Activated CD8-positive, alpha-beta memory T cell treated with anti-CD3 and anti-CD28 coated beads for 4 hours (primary cell): ENCODE data around the gene GCKR.

ENCODE experiments used
- DNase-seq, 2 donors: peaks; one replicate each; pipeline ENCODE4 v3.0.0-alpha.2; 2020; ENCODE audit warnings: low read depth in 2 of 2

GCKR gene

GRCh38 chr2:27496357-27497287, at the start of gene GCKR:
Gene GCKR, plus strand, starts transcription at chr2:27496839. Its CDS starts 66 bp downstream, at chr2:27496905.
- DNase-seq, result no peak

GRCh38 chr2:27448381-27448780, 48.3 kb upstream of the GCKR start:
- DNase-seq, result no peak

DNA sequence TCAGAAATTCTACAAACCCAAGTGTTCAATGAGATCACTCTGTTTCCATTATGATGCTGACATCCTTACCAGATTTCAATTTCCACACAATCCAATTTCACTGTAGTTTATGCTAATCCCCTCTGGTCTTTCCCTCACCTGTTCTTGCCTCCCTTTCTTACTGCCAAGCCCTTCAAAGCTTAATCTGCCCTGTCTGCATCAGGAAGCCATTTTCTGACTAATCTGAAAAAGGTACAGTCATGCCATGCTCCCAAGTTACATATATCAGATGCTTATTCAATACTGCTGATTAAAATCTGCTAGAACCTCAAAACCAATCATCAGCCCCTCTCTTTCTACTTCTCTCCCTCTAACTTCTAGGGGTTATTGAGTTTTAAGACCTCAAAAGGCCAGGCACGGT, 45.5 kb upstream of the GCKR start:
- DNase-seq, result no peak

- no peak for DNase-seq
Observed at GRCh38 chr2:27453968-27454367, 42.7 kb upstream of the GCKR start.

DNA sequence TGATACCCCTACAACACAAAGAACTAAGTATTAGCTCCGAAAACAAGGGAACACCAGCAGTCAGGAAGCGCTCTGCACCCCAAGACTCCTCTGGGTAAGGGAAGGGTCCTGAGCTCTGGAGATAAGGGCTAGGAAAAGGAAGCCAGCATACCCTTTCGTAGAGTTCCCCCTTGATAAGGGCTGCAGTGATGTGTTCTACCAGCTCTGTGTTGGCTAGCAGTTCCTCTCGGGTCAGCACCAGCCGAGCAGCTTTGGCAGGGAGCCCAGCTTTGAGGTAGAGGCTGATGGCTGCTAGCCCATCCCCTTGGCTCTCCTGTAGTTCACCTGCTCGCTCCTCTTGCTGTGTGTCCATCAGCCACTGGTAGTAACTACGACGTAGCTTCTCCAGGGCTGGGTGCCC, 35.5 kb upstream of the GCKR start:
- no peak for DNase-seq

DNA sequence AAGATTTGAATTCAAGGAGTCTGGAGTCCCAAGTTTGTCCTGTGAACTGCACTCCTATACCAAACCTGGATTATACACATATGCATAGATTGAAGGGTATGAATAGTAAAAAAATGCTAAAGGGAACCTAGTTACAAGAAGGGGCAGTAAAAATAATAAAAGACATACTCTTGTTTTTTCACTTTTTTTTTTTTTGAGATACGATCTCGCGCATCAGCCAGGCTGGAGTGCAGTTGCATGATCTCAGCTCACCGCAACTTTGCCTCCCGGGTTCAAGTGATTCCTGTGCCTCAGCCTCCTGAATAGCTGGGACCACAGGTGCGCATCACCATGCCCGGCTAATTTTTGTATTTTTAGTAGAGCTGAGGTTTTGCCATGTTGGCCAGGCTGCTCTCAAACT, 32.2 kb upstream of the GCKR start:
- no peak for DNase-seq

GRCh38 chr2:27471961-27472360, 24.7 kb upstream of the GCKR start:
- DNase-seq, result no peak

GRCh38 chr2:27485496-27485895, 11.1 kb upstream of the GCKR start:
- DNase-seq, result no peak

GRCh38 chr2:27489118-27489497, 7.5 kb upstream of the GCKR start:
- no peak for DNase-seq

- DNase-seq, result peak; percentile 96 to 99
Observed at GRCh38 chr2:27489498-27490397, 6.9 kb upstream of the GCKR start, which contains the start of gene IFT172. Gene IFT172, minus strand, starts transcription at chr2:27489743. Its CDS starts 90 bp downstream, at chr2:27489653.

DNA sequence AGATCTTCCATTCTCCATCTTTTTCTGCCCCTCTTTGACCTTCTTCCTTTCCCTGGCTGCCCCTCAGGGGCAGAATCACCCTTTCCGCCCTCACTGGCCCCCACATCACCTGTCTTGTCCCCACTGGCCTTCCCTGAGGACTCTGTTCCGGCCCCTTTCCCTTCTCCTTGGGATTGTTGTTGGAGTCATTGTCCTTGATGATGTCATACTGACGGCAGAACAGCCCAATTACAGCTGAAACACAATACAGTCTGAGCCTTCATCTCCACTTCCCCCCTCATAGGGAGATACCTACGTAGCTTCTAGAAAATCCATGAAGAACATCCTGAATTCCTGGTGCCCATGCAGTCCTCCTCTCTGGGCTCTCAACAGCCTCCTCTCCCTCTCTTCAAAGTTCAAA, 4.1 kb upstream of the GCKR start:
- DNase-seq, result no peak

GRCh38 chr2:27493948-27494283, 2.7 kb upstream of the GCKR start:
- DNase-seq, result no peak

DNA sequence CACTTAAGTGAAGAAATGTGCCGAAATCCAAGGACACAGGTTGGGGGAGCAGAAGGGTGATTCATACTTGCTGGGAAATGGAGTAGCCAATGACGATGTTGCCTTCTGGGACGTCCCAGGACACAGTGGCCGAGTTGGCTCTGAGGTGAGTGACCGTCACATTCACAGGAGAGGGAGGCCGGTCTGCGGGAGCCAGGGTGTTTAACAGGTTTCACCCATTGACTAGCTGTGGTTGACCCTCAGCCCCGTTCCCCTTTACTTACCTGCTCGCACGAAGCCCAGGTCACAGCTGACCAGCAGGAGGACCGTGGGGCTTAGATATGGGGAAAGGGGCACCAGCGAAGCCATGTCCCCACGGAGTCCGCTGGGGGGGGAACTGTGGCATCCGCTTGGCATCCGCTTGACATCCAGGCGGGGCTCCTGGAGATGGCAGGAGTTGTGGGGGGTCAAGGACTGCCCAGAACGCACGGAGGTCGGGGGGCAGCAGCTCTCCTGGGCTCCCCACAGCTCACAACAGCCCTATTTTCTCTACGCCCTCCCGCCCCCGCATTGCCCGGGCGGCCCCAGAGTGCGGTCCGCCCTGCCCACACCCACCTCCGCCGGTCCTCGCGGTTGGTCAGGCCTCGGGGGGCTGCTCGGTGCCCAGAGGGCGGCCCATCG, 2.2 kb upstream of the GCKR start:
- no peak for DNase-seq

GRCh38 chr2:27494944-27495554, 1.6 kb upstream of the GCKR start, which contains the start of gene FNDC4:
Gene FNDC4, minus strand, starts transcription at chr2:27495200. Its CDS starts 521 bp downstream, at chr2:27494679.
- DNase-seq, result no peak

- DNase-seq, result no peak
Observed at GRCh38 chr2:27495840-27496356, 741 bp upstream of the GCKR start.

GRCh38 chr2:27497288-27497627, 619 bp downstream of the GCKR start:
- DNase-seq, result no peak

DNA sequence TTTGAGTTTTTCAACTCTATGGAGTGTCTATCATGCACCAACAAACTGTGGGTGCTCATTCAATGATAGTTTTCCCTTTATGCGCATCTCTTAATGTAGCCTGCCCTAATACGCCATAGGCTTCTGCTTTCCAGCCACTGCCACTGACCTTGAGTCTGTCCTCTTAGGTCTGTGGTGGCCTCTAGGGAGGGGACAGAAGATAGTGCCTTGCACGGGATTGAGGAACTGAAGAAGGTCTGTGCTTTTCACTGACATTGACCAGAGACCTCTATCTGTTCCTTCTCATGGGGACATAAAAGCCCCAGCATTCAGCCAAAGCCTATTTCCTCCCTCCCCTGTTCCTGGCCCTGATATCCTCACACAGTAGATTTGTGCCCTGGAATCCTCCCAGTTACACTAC, 2.3 kb downstream of the GCKR start:
- no peak for DNase-seq

GRCh38 chr2:27501042-27501441, 4.4 kb downstream of the GCKR start:
- no peak for DNase-seq

DNA sequence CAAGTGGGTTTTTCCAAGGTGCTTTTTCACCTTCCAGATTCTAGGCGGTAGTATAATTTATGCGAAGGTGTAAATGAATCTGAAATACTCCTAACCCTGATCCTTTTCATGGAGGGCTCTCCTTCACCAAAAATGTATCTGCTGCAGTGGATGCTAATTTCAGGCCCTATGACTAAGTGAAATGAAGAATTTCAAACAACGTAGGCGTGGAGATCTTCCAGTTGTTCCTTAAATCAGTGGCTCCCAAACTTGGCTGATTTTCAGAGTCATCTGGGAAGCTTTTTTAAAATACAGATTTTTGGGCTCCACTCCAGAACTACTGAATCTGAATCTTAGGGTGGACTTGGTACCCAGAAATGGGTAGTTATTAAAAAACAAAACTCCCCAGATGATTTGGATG, 5.5 kb downstream of the GCKR start:
- no peak for DNase-seq

DNA sequence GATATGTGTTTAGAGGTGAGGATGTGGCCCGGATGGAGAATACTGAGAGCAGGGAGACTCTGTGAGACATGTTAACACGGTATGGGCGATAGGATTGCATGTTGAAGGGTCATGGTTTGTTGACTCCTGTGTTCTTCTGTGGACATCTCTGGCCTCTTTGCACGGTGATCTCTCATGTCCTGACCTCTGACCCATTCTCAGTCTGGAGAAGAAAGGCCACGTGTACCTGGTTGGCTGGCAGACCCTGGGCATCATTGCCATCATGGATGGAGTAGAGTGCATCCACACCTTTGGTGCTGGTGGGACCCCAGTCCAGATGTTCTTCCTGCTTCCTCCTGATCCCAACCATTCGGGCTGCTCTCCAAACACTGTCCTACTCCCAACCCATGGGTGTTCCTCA, 9.9 kb downstream of the GCKR start:
- no peak for DNase-seq

DNA sequence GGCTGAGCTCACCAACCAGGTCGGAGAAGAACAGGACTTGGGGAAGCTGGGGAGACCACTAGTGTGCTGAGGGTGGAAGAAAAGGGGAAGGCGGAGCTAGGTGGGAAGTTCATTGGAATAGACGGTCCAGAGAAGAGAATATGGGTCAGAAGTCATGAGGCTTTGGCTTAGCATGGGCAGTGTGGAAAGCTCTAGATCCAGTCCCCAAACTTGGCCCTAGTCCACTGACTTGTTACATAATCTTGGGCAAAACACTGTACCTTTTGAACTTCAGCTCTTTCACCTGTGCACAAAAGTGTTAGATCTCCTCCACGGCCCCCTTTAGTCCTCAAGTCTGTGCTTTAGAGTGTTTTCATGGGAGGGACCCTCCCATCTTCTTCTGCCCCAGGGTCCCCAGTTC, 10.7 kb downstream of the GCKR start:
- DNase-seq, result no peak

GRCh38 chr2:27509326-27509725, 12.7 kb downstream of the GCKR start:
- no peak for DNase-seq
